ENCODE measurements around the gene KDM2A. TPM values are rescaled to one million over a fixed set of nuclear protein-coding genes. Genes with fewer than 3 reads are reported as not detected.
"Not testable (repeated sequence)": the region's sequence is repeated elsewhere in the genome, so short reads cannot be mapped to it uniquely, and the experiment has no call there.

Gene KDM2A
- total RNA-seq, 1 donor from 2014 or later = 46.4 TPM

DNA sequence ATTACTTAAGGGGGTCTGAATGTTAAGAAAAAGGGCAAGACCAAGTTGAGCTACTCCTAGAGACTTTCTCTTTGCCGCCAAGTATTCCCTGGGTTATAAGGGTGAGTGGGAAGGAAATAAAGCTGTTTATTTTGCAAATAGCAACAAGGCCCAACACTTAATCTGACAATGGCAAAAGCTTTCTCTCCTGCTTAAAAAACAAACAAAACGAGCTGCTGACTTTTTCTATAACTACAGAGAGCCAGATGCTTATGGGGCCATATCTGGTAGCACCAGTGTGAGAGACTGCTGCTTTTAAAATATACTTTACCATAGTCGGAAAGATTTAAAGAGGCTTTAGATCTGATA is 2.3 kb upstream of the KDM2A start:
- intact Hi-C loops (cut with DNase I) = loop anchor here (5.0 kb wide), 1 partner anchor 126 kb away; no protein-coding TSS in a partner anchor
- DNase-seq (ENCODE audit: low spot score) = no peak

GRCh38 chr11:67117176-67117575 is 1.9 kb upstream of the KDM2A start:
- DNase-seq (ENCODE audit: low spot score) = no peak
- intact Hi-C loops (cut with DNase I) = loop anchor here (5.0 kb wide), 1 partner anchor 125 kb away; no protein-coding TSS in a partner anchor

DNA sequence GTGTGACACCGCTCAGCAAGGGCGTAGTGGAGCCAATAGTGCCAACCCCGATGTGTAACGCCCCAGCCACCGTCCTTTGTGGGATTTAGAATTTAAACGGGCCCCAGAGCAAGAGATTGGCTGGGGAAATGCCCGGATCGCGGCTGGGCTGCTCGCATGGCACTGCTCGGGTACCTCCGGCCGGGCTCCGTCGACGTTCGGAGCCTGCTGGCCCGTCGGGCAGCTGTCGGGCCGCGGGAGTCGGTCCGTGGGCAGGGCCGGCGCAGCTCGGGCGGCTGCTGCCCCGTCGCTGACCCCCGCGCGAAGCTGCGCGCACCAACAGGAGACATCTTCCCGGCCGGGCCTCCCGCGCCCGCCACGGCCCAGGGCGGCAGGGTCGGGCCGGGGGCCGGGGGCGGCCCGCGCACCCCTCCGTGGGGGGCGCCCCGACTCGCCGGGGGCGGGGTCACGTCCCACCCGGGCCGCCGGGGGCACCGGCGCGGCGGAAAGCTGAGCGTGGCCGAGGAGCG is 1.3 kb upstream of the KDM2A start:
- intact Hi-C loops (cut with DNase I) = loop anchor here (5.0 kb wide), 1 partner anchor 125 kb away; no protein-coding TSS in a partner anchor
- no peak for DNase-seq (ENCODE audit: low spot score)

GRCh38 chr11:67118181-67118766 is 789 bp upstream of the KDM2A start:
- peak; percentile 82 for DNase-seq (ENCODE audit: low spot score)
- intact Hi-C loops (cut with DNase I) = loop anchor here (5.0 kb wide), 1 partner anchor 124 kb away; no protein-coding TSS in a partner anchor

- intact Hi-C loops (cut with DNase I) = loop anchor here (5.0 kb wide), 1 partner anchor 123 kb away; no protein-coding TSS in a partner anchor
- DNase-seq (ENCODE audit: low spot score) = no peak
Measured at GRCh38 chr11:67119585-67120391, 725 bp downstream of the KDM2A start.

- intact Hi-C loops (cut with DNase I) = no loop called here
- no peak for DNase-seq (ENCODE audit: low spot score)
Measured at GRCh38 chr11:67120456-67120855, 1.4 kb downstream of the KDM2A start.

DNA sequence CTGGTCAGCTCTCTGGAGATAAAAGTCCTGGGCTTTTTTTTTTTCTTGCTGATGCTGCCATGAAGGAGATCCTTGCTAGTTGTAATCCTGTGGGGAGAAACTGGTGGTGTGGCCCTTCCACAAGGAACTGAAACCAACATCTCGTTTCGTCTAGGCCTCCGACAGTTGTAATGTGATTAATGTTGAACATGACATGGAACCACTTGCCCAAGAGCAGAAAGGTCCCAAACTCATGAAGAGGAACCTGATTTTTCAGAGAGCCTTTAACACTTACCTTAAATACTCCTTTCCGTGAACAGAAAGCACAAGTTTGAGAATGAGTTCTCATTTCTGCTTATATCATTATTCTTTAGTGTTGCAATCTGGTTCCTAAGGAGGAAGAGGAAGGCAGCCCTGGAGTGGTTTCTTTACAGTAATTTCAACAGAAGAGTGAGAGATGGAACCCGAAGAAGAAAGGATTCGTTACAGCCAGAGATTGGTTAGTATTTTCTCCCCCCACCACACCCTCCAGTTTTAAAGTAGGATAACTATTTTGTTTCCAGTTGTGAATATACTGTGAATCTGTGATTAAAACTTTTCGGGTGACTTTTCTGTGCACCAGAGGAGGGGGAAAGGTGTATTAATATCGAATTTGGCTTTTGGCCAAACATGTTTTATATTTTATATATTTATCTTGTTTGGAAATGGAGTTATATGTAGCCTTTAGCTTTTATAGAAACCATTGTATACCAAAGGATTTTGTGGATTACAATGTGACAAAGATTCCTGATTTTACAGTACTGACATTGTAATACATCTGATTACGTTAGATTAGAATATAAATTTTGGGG is 2.0 kb downstream of the KDM2A start:
- intact Hi-C loops (cut with DNase I) = no loop called here
- DNase-seq (ENCODE audit: low spot score) = no peak

DNA sequence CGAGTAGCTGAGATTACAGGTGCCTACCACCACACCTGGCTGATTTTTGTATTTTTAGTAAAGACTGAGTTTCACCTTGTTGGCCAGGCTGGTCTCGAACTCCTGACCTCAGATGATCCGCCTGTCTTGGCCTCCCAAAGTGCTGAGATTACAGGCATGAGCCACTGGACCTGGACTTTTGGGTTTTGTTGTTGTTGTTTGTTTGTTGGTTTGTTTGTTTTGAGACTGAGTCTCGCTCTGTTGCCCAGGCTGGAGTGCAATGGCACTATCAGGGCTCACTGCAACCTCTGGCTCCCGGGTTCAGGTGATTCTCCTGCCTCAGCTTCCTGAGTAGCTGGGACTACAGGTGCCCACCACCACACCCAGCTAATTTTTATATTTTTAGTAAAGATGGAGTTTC is 4.7 kb downstream of the KDM2A start:
- DNase-seq (ENCODE audit: low spot score); intact Hi-C loops (cut with DNase I): not testable (repeated sequence)

DNA sequence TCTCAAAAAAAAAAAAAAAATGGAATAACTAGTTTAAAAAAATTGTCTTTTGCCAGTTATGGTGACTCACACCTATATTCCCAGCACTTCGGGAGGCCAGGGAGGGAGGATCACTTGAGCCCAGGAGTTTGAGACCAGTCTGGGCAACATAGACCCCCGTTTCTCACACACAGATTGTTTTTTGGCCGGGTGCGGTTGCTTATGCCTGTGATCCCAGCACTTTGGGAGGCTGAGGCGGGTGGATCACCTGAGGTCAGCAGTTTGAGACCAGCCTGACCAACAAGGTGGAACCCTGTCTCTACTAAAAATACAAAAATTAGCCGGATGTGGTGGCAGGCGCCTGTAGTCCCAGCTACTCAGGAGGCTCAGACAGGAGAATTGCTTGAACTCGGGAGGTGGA is 7.2 kb downstream of the KDM2A start:
- DNase-seq (ENCODE audit: low spot score); intact Hi-C loops (cut with DNase I): not testable (repeated sequence)

GRCh38 chr11:67126986-67127385 is 7.9 kb downstream of the KDM2A start:
- no peak for DNase-seq (ENCODE audit: low spot score)
- intact Hi-C loops (cut with DNase I) = no loop called here

GRCh38 chr11:67130861-67131260 is 11.8 kb downstream of the KDM2A start:
- intact Hi-C loops (cut with DNase I); DNase-seq (ENCODE audit: low spot score): not testable (repeated sequence)

GRCh38 chr11:67136156-67136555 is 17.1 kb downstream of the KDM2A start:
- no peak for DNase-seq (ENCODE audit: low spot score)
- intact Hi-C loops (cut with DNase I) = no loop called here

DNA sequence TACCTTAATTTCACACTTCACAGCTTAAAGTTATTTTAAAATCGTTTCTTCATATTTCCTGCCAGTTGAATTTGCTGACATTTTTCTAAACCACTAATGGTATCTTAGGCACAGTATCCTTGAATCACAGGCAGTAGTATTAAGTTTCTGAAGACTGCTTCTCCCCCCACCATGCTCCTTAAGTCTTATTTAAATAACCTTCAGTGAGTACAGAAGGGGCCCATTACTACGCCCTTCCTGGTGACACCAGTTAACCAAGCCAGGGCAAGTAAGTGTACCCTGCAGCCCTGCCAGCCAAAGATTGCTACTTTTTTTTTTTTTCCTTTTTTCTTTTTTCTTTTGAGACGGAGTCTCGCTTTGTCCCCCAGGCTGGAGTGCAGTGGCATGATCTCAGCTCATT is 19.9 kb downstream of the KDM2A start:
- intact Hi-C loops (cut with DNase I) = no loop called here
- no peak for DNase-seq (ENCODE audit: low spot score)

- intact Hi-C loops (cut with DNase I) = no loop called here
- DNase-seq (ENCODE audit: low spot score) = no peak
Measured at GRCh38 chr11:67146516-67147226, 27.6 kb downstream of the KDM2A start.

DNA sequence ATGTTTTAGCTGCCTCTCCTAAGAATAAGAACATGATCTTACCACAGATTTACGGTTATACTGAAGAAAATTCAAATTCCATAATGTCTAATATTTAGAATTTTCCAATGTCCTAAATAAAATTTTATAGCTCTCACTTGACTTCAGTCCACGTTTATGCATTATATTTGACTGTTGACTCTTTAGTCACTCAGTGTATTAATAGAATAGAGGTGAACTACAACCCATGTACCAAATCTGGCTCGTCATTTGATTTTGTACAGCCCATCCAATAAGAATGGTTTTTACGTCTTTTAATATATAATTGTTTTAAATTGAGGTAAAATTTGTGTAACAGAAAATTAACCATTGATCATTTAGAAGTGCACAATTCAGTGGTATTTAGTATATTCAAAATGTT is 34.9 kb downstream of the KDM2A start:
- no peak for DNase-seq (ENCODE audit: low spot score)

GRCh38 chr11:67154726-67155125 is 35.7 kb downstream of the KDM2A start:
- intact Hi-C loops (cut with DNase I) = no loop called here
- no peak for DNase-seq (ENCODE audit: low spot score)

More for the DNA sequence above, 34.9 kb downstream of the KDM2A start:
- intact Hi-C loops (cut with DNase I) = no loop called here

GRCh38 chr11:67157691-67158090 is 38.6 kb downstream of the KDM2A start:
- intact Hi-C loops (cut with DNase I) = no loop called here
- DNase-seq (ENCODE audit: low spot score) = no peak

DNA sequence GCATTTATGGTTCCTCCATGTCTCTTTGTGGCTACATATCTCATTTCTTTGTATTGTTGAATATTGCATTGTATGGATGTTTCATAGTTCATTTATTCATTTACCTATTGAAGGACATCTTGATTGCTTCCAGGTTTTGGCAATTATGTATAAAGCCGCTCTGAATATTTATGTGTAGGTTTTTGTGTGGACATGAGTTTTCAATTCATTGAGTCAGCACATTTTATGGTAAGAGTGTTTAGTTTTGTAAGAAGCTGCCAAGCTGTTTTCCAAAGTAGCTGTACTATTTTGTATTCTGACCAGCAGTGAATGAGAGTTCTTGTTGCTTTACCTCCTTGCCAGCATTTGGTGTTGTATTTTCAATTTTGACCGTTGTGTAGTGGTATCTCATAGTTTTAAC is 39.2 kb downstream of the KDM2A start:
- DNase-seq (ENCODE audit: low spot score) = no peak
- intact Hi-C loops (cut with DNase I) = no loop called here

DNA sequence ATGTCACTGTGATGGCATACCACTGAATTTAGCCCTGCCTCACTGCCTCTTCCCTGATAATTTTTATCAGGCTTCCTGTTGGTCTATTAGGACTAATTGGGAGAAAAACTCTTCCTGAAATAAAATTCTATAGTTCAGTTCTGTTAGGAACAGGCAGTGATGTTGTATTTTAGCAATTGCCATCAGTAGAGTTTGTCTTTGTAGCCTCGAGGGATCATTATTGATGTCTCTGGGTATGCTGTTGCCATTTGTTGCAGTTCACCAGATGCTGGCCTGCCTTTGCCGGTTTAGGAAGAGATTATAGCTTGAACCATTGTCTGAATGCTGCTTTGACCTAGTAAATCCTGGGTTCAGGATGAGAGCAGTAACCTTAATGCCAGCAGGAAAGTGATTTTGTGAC is 41.0 kb downstream of the KDM2A start:
- no peak for DNase-seq (ENCODE audit: low spot score)
- intact Hi-C loops (cut with DNase I) = no loop called here
